K562 (cell line): ENCODE data around the gene PPM1F. TPM values are rescaled to one million over a fixed set of nuclear protein-coding genes. Genes with fewer than 3 reads are reported as not detected.
A peak's percentile ranks its signal among the peaks of the same experiment; 100 is the strongest.

ENCODE experiments used
- CHCHD3 ChIP-seq: fragments of 250-450 bp; sonication (Bioruptor Pico); IDR thresholded peaks from 2 replicates; pipeline ENCODE4 v2.1.2; 2022; ENCODE audit warnings: mild to moderate bottlenecking
- EP300 ChIP-seq: IDR thresholded peaks from 2 replicates; pipeline ENCODE4 v1.6.1; 2012; ENCODE audit warnings: low read length, improper control_type of control experiment
- MED1 ChIP-seq: sonication (generic); formaldehyde crosslinking; IDR thresholded peaks from 2 replicates; pipeline ENCODE4 v1.8.1; 2023; ENCODE audit warnings: missing genetic modification reagents, borderline replicate concordance
- NR3C1 ChIP-seq: sonication (generic); formaldehyde crosslinking; IDR thresholded peaks from 2 replicates; pipeline ENCODE4 v1.8.1; 2022; ENCODE audit warnings: missing genetic modification reagents
- POLR2B ChIP-seq: fragments of 450-650 bp; IDR thresholded peaks from 2 replicates; pipeline ENCODE4 v1.6.1; 2018; ENCODE audit warnings: low read depth; ENCODE audit not compliant: partially characterized antibody
- POLR2G ChIP-seq: fragments of 200-400 bp; formaldehyde crosslinking; IDR thresholded peaks from 2 replicates; pipeline ENCODE4 v1.6.1; 2017; ENCODE audit warnings: low read depth, mild to moderate bottlenecking, antibody characterized with exemption, low read length, moderate library complexity
- PRMT5 ChIP-seq: sonication (generic); formaldehyde crosslinking; IDR thresholded peaks from 2 replicates; pipeline ENCODE4 v1.5.0; 2020; ENCODE audit warnings: missing genetic modification reagents
- PYGO2 ChIP-seq: fragments of 450-650 bp; IDR thresholded peaks from 2 replicates; pipeline ENCODE4 v1.6.1; 2016; ENCODE audit warnings: mild to moderate bottlenecking, missing genetic modification characterization, moderate library complexity, missing compliant biosample characterization
- RUNX1 ChIP-seq: sonication (generic); IDR thresholded peaks from 2 replicates; pipeline ENCODE4 v1.6.1; 2016; ENCODE audit warnings: antibody characterized with exemption, low read depth
- SMARCA5 ChIP-seq: fragments of 450-650 bp; IDR thresholded peaks from 2 replicates; pipeline ENCODE4 v1.6.1; 2016
- SPI1 ChIP-seq: IDR thresholded peaks from 2 replicates; pipeline ENCODE4 v1.6.1; 2011; ENCODE audit warnings: low read depth, low read length, control low read depth, borderline replicate concordance
- SRF ChIP-seq, 2 experiments: fragments of 250-450, 450-650 bp in 1 of 2; sonication (Bioruptor Pico) in 1 of 2; sonication (generic) in 1 of 2; formaldehyde crosslinking; IDR thresholded peaks; 2 replicates each; pipeline versions ENCODE4 v1.5.0 to v1.5.1; 2020 to 2022; ENCODE audit warnings: mild to moderate bottlenecking in 1 of 2, missing genetic modification reagents in 1 of 2
- TOE1 ChIP-seq, 2 experiments: fragments of 450-650 bp in 1 of 2; sonication (generic) in 1 of 2; formaldehyde crosslinking in 1 of 2; IDR thresholded peaks; 2 replicates each; pipeline versions ENCODE4 v1.7.1 to v1.8.0; 2016 to 2022; ENCODE audit warnings: borderline replicate concordance in 2 of 2, mild to moderate bottlenecking in 2 of 2, antibody characterized with exemption in 1 of 2, inconsistent platforms in 1 of 2, low read depth in 1 of 2, missing genetic modification reagents in 1 of 2, moderate library complexity in 1 of 2
- ZBTB1 ChIP-seq: sonication (generic); formaldehyde crosslinking; IDR thresholded peaks from 2 replicates; pipeline ENCODE4 v1.8.1; 2023; ENCODE audit warnings: missing genetic modification reagents, low read depth, mild to moderate bottlenecking, borderline replicate concordance
- ZNF133 ChIP-seq: fragments of 250-450 bp; sonication (Bioruptor Pico); IDR thresholded peaks from 2 replicates; pipeline ENCODE4 v1.4.0; 2020; ENCODE audit warnings: mild to moderate bottlenecking
- ZNF224 ChIP-seq: sonication (generic); formaldehyde crosslinking; IDR thresholded peaks from 2 replicates; pipeline ENCODE4 v1.8.0; 2022; ENCODE audit warnings: mild to moderate bottlenecking, missing genetic modification reagents
- polyA plus RNA-seq, 8 experiments: library from polyadenylated mRNA; depleted of rRNA in 4 of 8; stranded (reverse) in 5 of 8; unstranded in 3 of 8; fragments of >200 nt; fragmentation: Nextera tagmentation in 2 of 8; fragmentation: Illumina TruSeq in 1 of 8; extraction: Ambion mirVana in 2 of 8; extraction: Trizol in 1 of 8; gene quantifications; 2 replicates each; pipeline versions ENCODE4 v1.2.1 to v1.2.3, GENCODE V29; 2011 to 2014; ENCODE audit warnings: inconsistent platforms in 1 of 8, missing spikeins in 1 of 8
- total RNA-seq, 7 experiments: library from RNA; depleted of rRNA in 6 of 7; stranded (reverse); fragments of >200 nt in 6 of 7; fragmentation: Illumina TruSeq in 2 of 7; extraction: Trizol in 2 of 7; gene quantifications; 2 replicates each; pipeline versions ENCODE4 v1.2.1 to v1.2.3, GENCODE V29; 2011 to 2021; ENCODE audit warnings: low replicate concordance in 1 of 7
- TF ChIP-seq, protein P1 (sequence below): IDR thresholded peaks from 2 replicates; pipeline ENCODE4 v1.6.1; 2012; ENCODE audit warnings: low read depth, low read length, improper control_type of control experiment, borderline replicate concordance
- TF ChIP-seq, protein P2 (sequence below), 3 experiments: fragments of 200-800 bp in 1 of 3; sonication (Bioruptor generic) in 1 of 3; sonication (generic) in 1 of 3; formaldehyde crosslinking in 1 of 3; IDR thresholded peaks; 2 replicates each; pipeline versions ENCODE4 v1.6.1 to v1.8.0; 2016 to 2022; ENCODE audit warnings: mild to moderate bottlenecking in 2 of 3, missing compliant biosample characterization in 2 of 3, missing genetic modification characterization in 2 of 3, missing genetic modification reagents in 1 of 3
- TF ChIP-seq, protein P3 (sequence below): sonication (generic); formaldehyde crosslinking; IDR thresholded peaks from 2 replicates; pipeline ENCODE4 v1.8.0; 2022; ENCODE audit warnings: mild to moderate bottlenecking, missing genetic modification reagents
- TF ChIP-seq, protein P4 (sequence below): sonication (generic); formaldehyde crosslinking; IDR thresholded peaks from 2 replicates; pipeline ENCODE4 v1.8.0; 2022; ENCODE audit warnings: mild to moderate bottlenecking, low read depth, missing genetic modification reagents
- TF ChIP-seq, protein P5 (sequence below): fragments of 250-450 bp; sonication (Bioruptor Pico); IDR thresholded peaks from 2 replicates; pipeline ENCODE4 v1.6.1; 2021; ENCODE audit warnings: mild to moderate bottlenecking

PPM1F gene
- total and polyA plus RNA-seq, 9 of the 15 experiments (the other 6 are each of a cell fraction or from before 2014, with no cell fraction given) = 2.1 to 159 (median 64.0) TPM

DNA sequence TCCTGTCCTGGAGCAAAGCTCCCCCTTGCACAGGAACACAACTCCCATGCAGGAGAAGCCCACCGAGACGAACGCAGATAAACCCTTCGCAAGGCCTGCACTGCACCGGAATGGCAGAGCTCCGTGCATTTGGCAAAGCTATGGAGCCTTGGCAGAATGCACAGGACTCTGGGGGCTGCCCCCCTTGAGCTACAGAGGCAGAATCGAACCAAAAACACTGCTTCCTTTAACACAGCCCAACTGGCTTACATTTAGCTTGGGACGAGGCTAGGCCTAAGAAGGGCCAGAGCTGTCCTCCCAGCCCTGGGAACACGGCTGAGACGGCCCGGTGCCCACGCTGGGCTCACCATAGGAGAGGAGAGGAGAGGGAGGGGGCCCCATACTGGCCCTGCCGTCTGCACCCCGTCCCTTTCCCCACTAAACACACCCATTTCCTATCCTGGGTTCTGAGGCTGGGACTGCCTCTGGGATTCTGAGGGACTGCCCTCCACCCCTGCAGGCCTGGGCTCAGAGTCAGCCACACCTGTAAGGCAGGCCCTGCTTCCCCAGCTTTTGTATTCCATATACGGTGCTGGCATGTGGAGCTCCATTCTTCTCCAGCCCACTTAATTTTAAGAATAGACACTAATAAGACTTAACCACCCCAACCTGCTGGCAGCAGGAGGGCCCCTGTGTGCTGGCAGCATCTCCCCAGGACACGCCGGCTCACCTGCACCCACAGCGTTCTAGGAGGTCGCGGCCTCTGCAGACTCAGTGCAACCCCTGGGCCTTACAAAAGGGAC, 32.9 kb downstream of the PPM1F start (continued):
- TF ChIP-seq MED1 (CRISPR knock-in tag) (peak; percentile 44; the same call in 1 of the 2 replicates), POLR2B (peak; percentile 50), RUNX1 (no peak), ZNF224 (CRISPR knock-in tag) (no peak), SRF (CRISPR knock-in tag; IDR thresholded peaks at IDR 0.05) (peak in 1 of 2 experiments; percentile 8; a peak in 1 of 4 replicates), TOE1 (IDR thresholded peaks at IDR 0.05; ENCODE audit: borderline replicate concordance) (no peak), TOE1 (CRISPR knock-in tag; IDR thresholded peaks at IDR 0.05; ENCODE audit: borderline replicate concordance, low read depth) (0 out of 2 replicates have a peak, but pooled peaks have one; percentile 74), CHCHD3 (CRISPR knock-in tag) (peak; percentile 70; the same call in 1 of the 2 replicates), ZBTB1 (CRISPR knock-in tag) (no peak; the same call in 1 of the 2 replicates), POLR2G (peak; percentile 57), SMARCA5 (no peak), SPI1 (0 out of 2 replicates have a peak, but pooled peaks have one; percentile 7), NR3C1 (CRISPR knock-in tag) (no peak), PRMT5 (peak; percentile 33; the same call in 1 of the 2 replicates), ZNF133 (CRISPR knock-in tag) (0 out of 2 replicates have a peak, but pooled peaks have one; percentile 30), EP300 (no peak), PYGO2 (no peak)
- TF ChIP-seq, protein P1, sequence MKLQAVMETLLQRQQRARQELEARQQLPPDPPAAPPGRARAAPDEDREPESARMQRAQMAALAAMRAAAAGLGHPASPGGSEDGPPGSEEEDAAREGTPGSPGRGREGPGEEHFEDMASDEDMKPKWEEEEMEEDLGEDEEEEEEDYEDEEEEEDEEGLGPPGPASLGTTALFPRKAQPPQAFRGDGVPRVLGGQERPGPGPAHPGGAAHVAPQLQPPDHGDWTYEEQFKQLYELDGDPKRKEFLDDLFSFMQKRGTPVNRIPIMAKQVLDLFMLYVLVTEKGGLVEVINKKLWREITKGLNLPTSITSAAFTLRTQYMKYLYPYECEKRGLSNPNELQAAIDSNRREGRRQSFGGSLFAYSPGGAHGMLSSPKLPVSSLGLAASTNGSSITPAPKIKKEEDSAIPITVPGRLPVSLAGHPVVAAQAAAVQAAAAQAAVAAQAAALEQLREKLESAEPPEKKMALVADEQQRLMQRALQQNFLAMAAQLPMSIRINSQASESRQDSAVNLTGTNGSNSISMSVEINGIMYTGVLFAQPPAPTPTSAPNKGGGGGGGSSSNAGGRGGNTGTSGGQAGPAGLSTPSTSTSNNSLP = no peak
- TF ChIP-seq, protein P2, sequence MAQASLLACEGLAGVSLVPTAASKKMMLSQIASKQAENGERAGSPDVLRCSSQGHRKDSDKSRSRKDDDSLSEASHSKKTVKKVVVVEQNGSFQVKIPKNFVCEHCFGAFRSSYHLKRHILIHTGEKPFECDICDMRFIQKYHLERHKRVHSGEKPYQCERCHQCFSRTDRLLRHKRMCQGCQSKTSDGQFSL (CRISPR knock-in tag; IDR thresholded peaks at IDR 0.05) = no peak
- TF ChIP-seq, protein P2 (tag; IDR thresholded peaks at IDR 0.05) = no peak
- TF ChIP-seq, protein P3, sequence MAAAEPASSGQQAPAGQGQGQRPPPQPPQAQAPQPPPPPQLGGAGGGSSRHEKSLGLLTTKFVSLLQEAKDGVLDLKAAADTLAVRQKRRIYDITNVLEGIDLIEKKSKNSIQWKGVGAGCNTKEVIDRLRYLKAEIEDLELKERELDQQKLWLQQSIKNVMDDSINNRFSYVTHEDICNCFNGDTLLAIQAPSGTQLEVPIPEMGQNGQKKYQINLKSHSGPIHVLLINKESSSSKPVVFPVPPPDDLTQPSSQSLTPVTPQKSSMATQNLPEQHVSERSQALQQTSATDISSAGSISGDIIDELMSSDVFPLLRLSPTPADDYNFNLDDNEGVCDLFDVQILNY (CRISPR knock-in tag) = 0 out of 2 replicates have a peak, but pooled peaks have one; percentile 36
- TF ChIP-seq, protein P4, sequence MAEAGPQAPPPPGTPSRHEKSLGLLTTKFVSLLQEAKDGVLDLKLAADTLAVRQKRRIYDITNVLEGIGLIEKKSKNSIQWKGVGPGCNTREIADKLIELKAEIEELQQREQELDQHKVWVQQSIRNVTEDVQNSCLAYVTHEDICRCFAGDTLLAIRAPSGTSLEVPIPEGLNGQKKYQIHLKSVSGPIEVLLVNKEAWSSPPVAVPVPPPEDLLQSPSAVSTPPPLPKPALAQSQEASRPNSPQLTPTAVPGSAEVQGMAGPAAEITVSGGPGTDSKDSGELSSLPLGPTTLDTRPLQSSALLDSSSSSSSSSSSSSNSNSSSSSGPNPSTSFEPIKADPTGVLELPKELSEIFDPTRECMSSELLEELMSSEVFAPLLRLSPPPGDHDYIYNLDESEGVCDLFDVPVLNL = peak; percentile 51; the same call in 1 of the 2 replicates
- TF ChIP-seq, protein P5, sequence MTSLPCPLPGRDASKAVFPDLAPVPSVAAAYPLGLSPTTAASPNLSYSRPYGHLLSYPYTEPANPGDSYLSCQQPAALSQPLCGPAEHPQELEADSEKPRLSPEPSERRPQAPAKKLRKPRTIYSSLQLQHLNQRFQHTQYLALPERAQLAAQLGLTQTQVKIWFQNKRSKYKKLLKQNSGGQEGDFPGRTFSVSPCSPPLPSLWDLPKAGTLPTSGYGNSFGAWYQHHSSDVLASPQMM (CRISPR knock-in tag) = 0 out of 2 replicates have a peak, but pooled peaks have one; percentile 25
